B cell (primary cell): ENCODE measurements around the gene CASZ1. TPM values are rescaled to one million over a fixed set of nuclear protein-coding genes. Genes with fewer than 3 reads are reported as not detected.

Experiments used
- ATAC-seq: fragments of 200-7000 bp; cut with Tn5 transposase; one replicate; pipeline ENCODE4 v1.10.0; 2021; ENCODE audit warnings: low read depth, mild to moderate bottlenecking, moderate number of reproducible peaks, moderate library complexity
- CTCF ChIA-PET: fragments of 350-600 bp; sonication (Branson Sonifier 250); formaldehyde crosslinking; loops from one replicate; lab custom pipeline; 2021; ENCODE audit warnings: antibody characterized with exemption, inconsistent platforms; lab: Charles Lee
- POLR2A ChIA-PET: fragments of 350-600 bp; sonication (Branson Sonifier 250); formaldehyde crosslinking; loops from one replicate; lab custom pipeline; 2021; ENCODE audit warnings: antibody characterized with exemption; lab: Charles Lee
- DNase-seq: peaks from one replicate; pipeline ENCODE4 v3.0.0; 2013
- H2AFZ ChIP-seq: 2 replicates; pipeline ENCODE4 v1.6.1; 2012; ENCODE audit warnings: mild to moderate bottlenecking, low read depth, low read length; ENCODE audit not compliant: insufficient read depth, poor library complexity, severe bottlenecking
- H3K27ac ChIP-seq, 2 donors: 1 replicate in 1 of 2; 2 replicates in 1 of 2; pipeline ENCODE4 v1.5.1; 2012 to 2013; ENCODE audit warnings: low read length in 2 of 2, mild to moderate bottlenecking in 2 of 2, moderate library complexity in 1 of 2
- H3K27me3 ChIP-seq, 4 experiments: fragments of 200-600 bp in 1 of 4; sonication (generic) in 1 of 4; replicated peaks in 1 of 4; 1 replicate in 2 of 4; 2 replicates in 2 of 4; pipeline versions ENCODE4 v1.6.1 to v1.7.0; 2013 to 2016; ENCODE audit warnings: low read length in 3 of 4, mild to moderate bottlenecking in 2 of 4, mixed read lengths in 1 of 4, moderate library complexity in 1 of 4; ENCODE audit not compliant: insufficient read depth in 4 of 4, control insufficient read depth in 3 of 4; ENCODE audit errors: control extremely low read depth in 1 of 4
- H3K36me3 ChIP-seq, 2 experiments: replicated peaks in 1 of 2; 1 replicate in 1 of 2; 2 replicates in 1 of 2; pipeline versions ENCODE4 v1.6.1 to v1.7.1; 2013; ENCODE audit warnings: low read length in 1 of 2; ENCODE audit not compliant: insufficient read depth in 2 of 2, control insufficient read depth in 1 of 2; ENCODE audit errors: control extremely low read depth in 1 of 2, extremely low read depth in 1 of 2
- H3K4me1 ChIP-seq, 2 donors: fragments of 200-600 bp in 1 of 2; sonication (generic) in 1 of 2; 1 replicate in 1 of 2; 2 replicates in 1 of 2; pipeline versions ENCODE4 v1.5.1 to v1.6.1; 2013 to 2017; ENCODE audit warnings: low read length in 2 of 2; ENCODE audit not compliant: control insufficient read depth in 2 of 2, insufficient read depth in 2 of 2
- H3K4me2 ChIP-seq: replicated peaks from 2 replicates; pipeline ENCODE3; 2012; ENCODE audit warnings: mild to moderate bottlenecking, low read depth, low read length; ENCODE audit not compliant: poor library complexity, severe bottlenecking
- H3K4me3 ChIP-seq, 5 experiments: fragments of 200-600 bp in 1 of 5; sonication (generic) in 1 of 5; 1 replicate in 3 of 5; 2 replicates in 2 of 5; pipeline versions ENCODE4 v1.5.1 to v1.7.0; 2011 to 2016; ENCODE audit warnings: low read length in 4 of 5, mild to moderate bottlenecking in 4 of 5, low read depth in 2 of 5, control low read depth in 1 of 5, moderate library complexity in 1 of 5; ENCODE audit not compliant: insufficient read depth in 1 of 5; ENCODE audit errors: control extremely low read depth in 1 of 5, extremely low read depth in 1 of 5
- H3K79me2 ChIP-seq: fragments of 200-600 bp; sonication (generic); one replicate; pipeline ENCODE4 v1.6.0; 2016; ENCODE audit warnings: low read length; ENCODE audit not compliant: control insufficient read depth, insufficient read depth
- H3K9ac ChIP-seq: fragments of 200-600 bp; sonication (generic); 2 replicates; pipeline ENCODE4 v1.6.1; 2017; ENCODE audit warnings: mild to moderate bottlenecking, low read length, moderate library complexity
- H3K9me3 ChIP-seq, 3 donors: one replicate each; pipeline versions ENCODE4 v1.6.1 to v1.7.1; 2013; ENCODE audit warnings: low read length in 2 of 3; ENCODE audit not compliant: control insufficient read depth in 2 of 3, insufficient read depth in 1 of 3; ENCODE audit errors: control extremely low read depth in 1 of 3
- H4K20me1 ChIP-seq: 2 replicates; pipeline ENCODE4 v1.6.0; 2012; ENCODE audit warnings: mild to moderate bottlenecking, low read length; ENCODE audit not compliant: insufficient read depth, control insufficient read depth, poor library complexity, severe bottlenecking
- H3K27ac Mint-ChIP-seq: one replicate; pipeline ENCODE4 v1.8.0; 2021; ENCODE audit warnings: mixed read lengths
- H3K27me3 Mint-ChIP-seq: one replicate; pipeline ENCODE4 v1.8.0; 2021; ENCODE audit warnings: mixed read lengths
- H3K4me1 Mint-ChIP-seq: one replicate; pipeline ENCODE4 v1.8.0; 2021; ENCODE audit warnings: mixed read lengths
- H3K4me3 Mint-ChIP-seq: one replicate; pipeline ENCODE4 v1.8.0; 2021; ENCODE audit warnings: mixed read lengths
- H3K9me3 Mint-ChIP-seq: one replicate; pipeline ENCODE4 v1.8.0; 2022; ENCODE audit warnings: mixed read lengths; ENCODE audit not compliant: insufficient read depth
- EZH2 ChIP-seq: IDR thresholded peaks from 2 replicates; pipeline ENCODE4 v1.6.1; 2012; ENCODE audit warnings: borderline replicate concordance, low read depth, mild to moderate bottlenecking, moderate library complexity, low read length; ENCODE audit not compliant: insufficient read depth, poor library complexity, severe bottlenecking
- WGBS: methylation state at CpG from one replicate; pipeline ENCODE4 v1.1.5; 2013; ENCODE audit warnings: missing lambda C conversion rate; ENCODE audit not compliant: insufficient coverage; 5-methylcytosine and 5-hydroxymethylcytosine counted together
- intact Hi-C: fragments of 100-400 bp; cut with micrococcal nuclease; formaldehyde crosslinking; loops from one replicate; pipeline ENCODE4 v1.10.0; 2022
- polyA plus RNA-seq: library from polyadenylated mRNA; depleted of rRNA; stranded (reverse); fragments of >200 nt; gene quantifications from 2 replicates; pipeline ENCODE4 v1.2.3, GENCODE V29; 2012
- total RNA-seq, 2 donors: library from RNA; stranded (reverse); fragments of 120-200 nt in 1 of 2; gene quantifications; 1 replicate in 1 of 2; 2 replicates in 1 of 2; pipeline versions ENCODE4 v1.2.3 to v1.2.4, GENCODE V29; 2013 to 2022
- TF ChIP-seq, protein P1 (sequence below): fragments of 200-600 bp; IDR thresholded peaks from one replicate; pipeline ENCODE4 v1.8.0; 2022; ENCODE audit warnings: antibody characterized with exemption, mild to moderate bottlenecking

Gene CASZ1
- total and polyA plus RNA-seq, 2 donors (not counting 1 experiment from before 2014, with no cell fraction given) = 9.5 to 27.2 TPM

DNA sequence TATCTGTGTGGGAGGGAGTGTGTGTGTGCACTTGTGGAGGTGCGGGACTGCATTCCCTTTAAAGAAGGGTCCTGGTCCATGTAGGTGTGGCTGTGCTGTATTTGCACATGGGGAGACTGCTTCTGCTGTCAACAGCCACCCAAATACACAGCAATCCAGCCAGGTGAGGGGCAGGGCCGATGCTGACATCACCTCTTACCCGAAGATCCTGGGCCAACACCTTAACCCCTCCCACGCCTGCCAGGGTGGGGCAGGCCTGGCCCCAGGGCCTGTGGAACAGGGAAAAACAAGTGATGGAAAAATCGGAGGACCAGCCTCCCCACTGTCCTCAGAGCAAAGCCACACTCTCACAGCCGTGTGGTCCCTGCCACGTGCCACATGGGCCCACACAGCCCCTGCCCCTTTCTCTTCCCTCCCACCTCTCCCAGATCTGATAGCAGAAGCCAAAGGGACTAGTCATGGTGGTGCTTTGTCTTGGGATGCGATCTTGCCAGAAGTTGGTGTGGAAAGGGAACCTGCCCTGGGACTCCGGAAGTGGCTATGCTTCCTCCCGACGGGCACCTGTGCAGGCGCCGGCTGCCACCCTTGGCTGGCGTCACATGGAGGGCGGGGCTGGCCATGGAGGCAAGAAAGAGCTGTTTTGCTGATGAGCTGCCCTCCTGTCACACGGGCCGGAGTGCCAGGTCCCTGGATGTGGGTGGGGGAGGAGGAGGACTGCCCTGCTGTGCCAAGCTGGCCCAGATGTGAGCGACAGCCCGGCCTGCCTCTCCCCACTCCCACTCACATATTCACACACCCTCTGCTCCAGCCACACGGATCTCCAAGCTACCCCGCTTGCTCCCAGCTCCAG, 7.8 kb upstream of the CASZ1 start:
- TF ChIP-seq EZH2 = no peak
- TF ChIP-seq, protein P1, sequence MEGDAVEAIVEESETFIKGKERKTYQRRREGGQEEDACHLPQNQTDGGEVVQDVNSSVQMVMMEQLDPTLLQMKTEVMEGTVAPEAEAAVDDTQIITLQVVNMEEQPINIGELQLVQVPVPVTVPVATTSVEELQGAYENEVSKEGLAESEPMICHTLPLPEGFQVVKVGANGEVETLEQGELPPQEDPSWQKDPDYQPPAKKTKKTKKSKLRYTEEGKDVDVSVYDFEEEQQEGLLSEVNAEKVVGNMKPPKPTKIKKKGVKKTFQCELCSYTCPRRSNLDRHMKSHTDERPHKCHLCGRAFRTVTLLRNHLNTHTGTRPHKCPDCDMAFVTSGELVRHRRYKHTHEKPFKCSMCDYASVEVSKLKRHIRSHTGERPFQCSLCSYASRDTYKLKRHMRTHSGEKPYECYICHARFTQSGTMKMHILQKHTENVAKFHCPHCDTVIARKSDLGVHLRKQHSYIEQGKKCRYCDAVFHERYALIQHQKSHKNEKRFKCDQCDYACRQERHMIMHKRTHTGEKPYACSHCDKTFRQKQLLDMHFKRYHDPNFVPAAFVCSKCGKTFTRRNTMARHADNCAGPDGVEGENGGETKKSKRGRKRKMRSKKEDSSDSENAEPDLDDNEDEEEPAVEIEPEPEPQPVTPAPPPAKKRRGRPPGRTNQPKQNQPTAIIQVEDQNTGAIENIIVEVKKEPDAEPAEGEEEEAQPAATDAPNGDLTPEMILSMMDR = no peak
- no peaks in the 10 kb centered on the region for H3K9me3 ChIP-seq
- H3K4me3 ChIP-seq = no peak overlapping the region
- DNase-seq (no peak), ATAC-seq (no peak)
- Mint-ChIP-seq H3K27ac (no peak overlapping the region), H3K9me3 (no peaks in the 10 kb centered on the region), H3K27me3 (peaks cover 52% of the 10 kb centered on the region), H3K4me1 (no peaks in the 10 kb centered on the region), H3K4me3 (no peak overlapping the region)
- no peak overlapping the region for H3K9ac ChIP-seq
- no peak overlapping the region for H3K27ac ChIP-seq
- H3K36me3 ChIP-seq = no peaks in the 10 kb centered on the region
- intact Hi-C loops = no loop called here
- H2AFZ ChIP-seq = no peak overlapping the region
- POLR2A ChIA-PET = no interaction called here
- H3K4me1 ChIP-seq = no peaks in the 10 kb centered on the region
- H3K27me3 ChIP-seq = peaks cover 0 to 13% (median 1%) of the 10 kb centered on the region in 4 experiments
- no peak overlapping the region for H3K4me2 ChIP-seq
- H3K79me2 ChIP-seq = no peaks in the 10 kb centered on the region
- H4K20me1 ChIP-seq = no peaks in the 10 kb centered on the region
- 64% methylated on average over 14 of the region's 21 CpGs for WGBS
- CTCF ChIA-PET = no interaction called here
